Sigmoid colon (tissue), 4 donors: Measurements from ENCODE around the gene RGS7.

Experiments
- POLR2A ChIP-seq, 2 donors: fragments of 450-650 bp; IDR thresholded peaks; one replicate each; pipeline ENCODE4 v1.6.1; 2016; ENCODE audit warnings: antibody characterized with exemption in 2 of 2, mild to moderate bottlenecking in 2 of 2, moderate library complexity in 2 of 2
- POLR2AphosphoS5 ChIP-seq, 4 donors: sonication (generic); formaldehyde crosslinking; IDR thresholded peaks; one replicate each; pipeline ENCODE4 v1.6.1; 2017; ENCODE audit warnings: antibody characterized with exemption in 4 of 4
- TF ChIP-seq, protein P1 (sequence below), 4 experiments: fragments of 450-650 bp in 3 of 4; fragments of 200-600 bp in 1 of 4; IDR thresholded peaks; one replicate each; pipeline ENCODE4 v1.5.1; 2016 to 2019; ENCODE audit warnings: antibody characterized with exemption in 4 of 4, mild to moderate bottlenecking in 3 of 4, moderate library complexity in 2 of 4

DNA sequence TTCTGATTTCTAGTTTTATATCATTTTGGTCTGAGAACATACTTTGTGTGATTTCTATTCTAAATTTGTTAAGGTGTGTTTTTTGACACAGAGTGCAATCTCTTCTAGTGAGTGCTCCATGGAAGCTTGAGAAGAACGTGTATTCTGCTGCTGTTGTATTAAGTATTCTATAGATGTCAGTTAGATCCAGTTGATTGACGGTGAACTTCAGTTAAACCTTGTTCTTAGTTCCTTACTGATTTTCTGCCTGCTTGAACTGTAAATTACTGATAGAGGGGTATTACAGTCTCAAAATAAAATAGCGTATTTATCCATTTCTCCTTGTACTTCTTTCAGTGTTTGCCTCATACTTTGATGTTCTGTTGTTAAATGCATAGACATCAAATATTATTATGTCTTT is 497.0 kb downstream of the RGS7 start:
- TF ChIP-seq, protein P1, sequence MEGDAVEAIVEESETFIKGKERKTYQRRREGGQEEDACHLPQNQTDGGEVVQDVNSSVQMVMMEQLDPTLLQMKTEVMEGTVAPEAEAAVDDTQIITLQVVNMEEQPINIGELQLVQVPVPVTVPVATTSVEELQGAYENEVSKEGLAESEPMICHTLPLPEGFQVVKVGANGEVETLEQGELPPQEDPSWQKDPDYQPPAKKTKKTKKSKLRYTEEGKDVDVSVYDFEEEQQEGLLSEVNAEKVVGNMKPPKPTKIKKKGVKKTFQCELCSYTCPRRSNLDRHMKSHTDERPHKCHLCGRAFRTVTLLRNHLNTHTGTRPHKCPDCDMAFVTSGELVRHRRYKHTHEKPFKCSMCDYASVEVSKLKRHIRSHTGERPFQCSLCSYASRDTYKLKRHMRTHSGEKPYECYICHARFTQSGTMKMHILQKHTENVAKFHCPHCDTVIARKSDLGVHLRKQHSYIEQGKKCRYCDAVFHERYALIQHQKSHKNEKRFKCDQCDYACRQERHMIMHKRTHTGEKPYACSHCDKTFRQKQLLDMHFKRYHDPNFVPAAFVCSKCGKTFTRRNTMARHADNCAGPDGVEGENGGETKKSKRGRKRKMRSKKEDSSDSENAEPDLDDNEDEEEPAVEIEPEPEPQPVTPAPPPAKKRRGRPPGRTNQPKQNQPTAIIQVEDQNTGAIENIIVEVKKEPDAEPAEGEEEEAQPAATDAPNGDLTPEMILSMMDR (IDR thresholded peaks at IDR 0.05): no peak
- TF ChIP-seq POLR2A (IDR thresholded peaks at IDR 0.05) (no peak), POLR2AphosphoS5 (IDR thresholded peaks at IDR 0.05) (no peak)
